HepG2 (cell line): ENCODE results near the gene SPN.

Experiments
- BCL3 ChIP-seq: sonication (generic); formaldehyde crosslinking; IDR thresholded peaks from 2 replicates; pipeline ENCODE4 v1.5.1; 2020; ENCODE audit warnings: mild to moderate bottlenecking, missing genetic modification reagents, moderate library complexity
- CBX2 ChIP-seq, 2 experiments: fragments of 200-600 bp in 1 of 2; sonication (generic); formaldehyde crosslinking in 1 of 2; IDR thresholded peaks; 2 replicates each; pipeline versions ENCODE4 v1.7.0 to v1.8.1; 2018 to 2022; ENCODE audit warnings: low read depth in 2 of 2, low read length in 1 of 2, mild to moderate bottlenecking in 1 of 2, missing genetic modification reagents in 1 of 2
- CREM ChIP-seq, 2 experiments: sonication (generic) in 1 of 2; formaldehyde crosslinking in 1 of 2; IDR thresholded peaks; 2 replicates each; pipeline versions ENCODE4 v1.4.0 to v1.6.1; 2016 to 2020; ENCODE audit warnings: antibody characterized with exemption in 1 of 2, mild to moderate bottlenecking in 1 of 2, missing genetic modification reagents in 1 of 2
- GRHL1 ChIP-seq: sonication (generic); formaldehyde crosslinking; conservative IDR thresholded peaks from 2 replicates; pipeline ENCODE4 v1.8.0; 2022; ENCODE audit warnings: missing genetic modification reagents
- HNRNPLL ChIP-seq: fragments of 200-400 bp; formaldehyde crosslinking; IDR thresholded peaks from 2 replicates; pipeline ENCODE4 v1.6.1; 2017; ENCODE audit warnings: mild to moderate bottlenecking, low read depth, low read length; ENCODE audit not compliant: poor library complexity, severe bottlenecking
- MAF1 ChIP-seq: sonication (generic); formaldehyde crosslinking; IDR thresholded peaks from 2 replicates; pipeline ENCODE4 v1.5.0; 2020; ENCODE audit warnings: missing genetic modification reagents, borderline replicate concordance
- NFE2 ChIP-seq: sonication (generic); formaldehyde crosslinking; IDR thresholded peaks from 2 replicates; pipeline ENCODE4 v1.4.0; 2020; ENCODE audit warnings: missing genetic modification reagents
- POLR2A ChIP-seq, 2 experiments: IDR thresholded peaks; 2 replicates each; pipeline ENCODE4 v1.6.1; 2011; ENCODE audit warnings: low read depth in 2 of 2, low read length in 2 of 2, mild to moderate bottlenecking in 1 of 2, moderate library complexity in 1 of 2; ENCODE audit not compliant: insufficient read depth in 1 of 2
- ZNF333 ChIP-seq: sonication (generic); formaldehyde crosslinking; IDR thresholded peaks from 2 replicates; pipeline ENCODE4 v1.4.0; 2020; ENCODE audit warnings: mild to moderate bottlenecking, missing genetic modification reagents, borderline replicate concordance

- no peak for TF ChIP-seq MAF1 (CRISPR knock-in tag)
- no peak for TF ChIP-seq POLR2A (IDR thresholded peaks at IDR 0.05; ENCODE audit: insufficient read depth in 1 of 2, low read depth in 2 of 2, low read length in 2 of 2)
- no peak for TF ChIP-seq CBX2 (IDR thresholded peaks at IDR 0.05; ENCODE audit: low read depth, low read length)
- TF ChIP-seq CBX2 (CRISPR knock-in tag; IDR thresholded peaks at IDR 0.05; ENCODE audit: low read depth), result no peak
- TF ChIP-seq NFE2, result no peak
- no peak for TF ChIP-seq GRHL1 (CRISPR knock-in tag)
- no peak for TF ChIP-seq ZNF333 (CRISPR knock-in tag)
- no peak for TF ChIP-seq HNRNPLL
- no peak for TF ChIP-seq BCL3 (CRISPR knock-in tag)
- TF ChIP-seq CREM (IDR thresholded peaks at IDR 0.05), result no peak
- TF ChIP-seq CREM (CRISPR knock-in tag; IDR thresholded peaks at IDR 0.05), result no peak
These were observed 47.5 kb downstream of the SPN start for GRCh38 chr16:29710227-29711219.
